ENCODE data around the gene ELAVL1. TPM values are rescaled to one million over a fixed set of nuclear protein-coding genes. Genes with fewer than 3 reads are reported as not detected.
A peak's percentile ranks its signal among the peaks of the same experiment; 100 is the strongest.

ELAVL1 gene
- total RNA-seq, 2 donors from 2014 or later: 81.6 to 155 TPM

GRCh38 chr19:7917267-7918061 lies 88.0 kb downstream of the ELAVL1 start:
- Mint-ChIP-seq H3K4me1 (peaks cover 12% of the 10 kb centered on the region), H3K36me3 (ENCODE audit: low read depth) (peaks cover 8% of the 10 kb centered on the region), H3K9me3 (no peaks in the 10 kb centered on the region), H3K4me3 (peak overlapping the region; percentile 73), H3K27me3 (peaks cover 3% of the 10 kb centered on the region), H3K27ac (no peak overlapping the region)
- peak; percentile 26 for ATAC-seq (replicated peaks)

GRCh38 chr19:7916955-7917266 lies 88.5 kb downstream of the ELAVL1 start:
- H3K36me3 Mint-ChIP-seq (ENCODE audit: low read depth): peaks cover 12% of the 10 kb centered on the region
- no peak for ATAC-seq (replicated peaks)
- no peak overlapping the region for H3K27ac Mint-ChIP-seq
- peaks cover 3% of the 10 kb centered on the region for H3K27me3 Mint-ChIP-seq
- no peaks in the 10 kb centered on the region for H3K9me3 Mint-ChIP-seq
- peak overlapping the region; percentile 73 for H3K4me3 Mint-ChIP-seq
- H3K4me1 Mint-ChIP-seq: peaks cover 12% of the 10 kb centered on the region

GRCh38 chr19:7916103-7916954 lies 89.1 kb downstream of the ELAVL1 start:
- Mint-ChIP-seq H3K4me1 (peaks cover 12% of the 10 kb centered on the region), H3K9me3 (no peaks in the 10 kb centered on the region), H3K4me3 (peak overlapping the region; percentile 73), H3K27ac (no peak overlapping the region), H3K36me3 (ENCODE audit: low read depth) (peaks cover 18% of the 10 kb centered on the region), H3K27me3 (peaks cover 3% of the 10 kb centered on the region)
- peak; percentile 25 for ATAC-seq (replicated peaks)

GRCh38 chr19:7915250-7916102 lies 90.0 kb downstream of the ELAVL1 start:
- Mint-ChIP-seq H3K4me3 (peak overlapping the region; percentile 59), H3K4me1 (peaks cover 7% of the 10 kb centered on the region), H3K27ac (no peak overlapping the region), H3K27me3 (peaks cover 3% of the 10 kb centered on the region), H3K36me3 (ENCODE audit: low read depth) (peaks cover 20% of the 10 kb centered on the region), H3K9me3 (no peaks in the 10 kb centered on the region)
- no peak for ATAC-seq (replicated peaks)

GRCh38 chr19:7914598-7915045 lies 90.8 kb downstream of the ELAVL1 start, which contains the start of gene TGFBR3L:
Gene TGFBR3L (plus strand): TSS chr19:7914830.
- H3K4me1 Mint-ChIP-seq: peaks cover 2% of the 10 kb centered on the region
- H3K4me3 Mint-ChIP-seq: peak within 1 kb of the TSS; percentile 59
- no peaks in the 10 kb centered on the region for H3K9me3 Mint-ChIP-seq
- ATAC-seq (replicated peaks): no peak
- H3K27me3 Mint-ChIP-seq: peaks cover 3% of the 10 kb centered on the region
- peaks cover 20% of the 10 kb centered on the region for H3K36me3 Mint-ChIP-seq (ENCODE audit: low read depth)
- H3K27ac Mint-ChIP-seq: no peak within 1 kb of the TSS

GRCh38 chr19:7914099-7914498 lies 91.3 kb downstream of the ELAVL1 start:
- peaks cover 3% of the 10 kb centered on the region for H3K27me3 Mint-ChIP-seq
- H3K4me3 Mint-ChIP-seq: no peak overlapping the region
- H3K36me3 Mint-ChIP-seq (ENCODE audit: low read depth): peaks cover 20% of the 10 kb centered on the region
- H3K27ac Mint-ChIP-seq: no peak overlapping the region
- no peaks in the 10 kb centered on the region for H3K9me3 Mint-ChIP-seq
- H3K4me1 Mint-ChIP-seq: no peaks in the 10 kb centered on the region
- ATAC-seq (replicated peaks): no peak

GRCh38 chr19:7913652-7914051 lies 91.8 kb downstream of the ELAVL1 start:
- H3K27me3 Mint-ChIP-seq: peaks cover 3% of the 10 kb centered on the region
- no peak for ATAC-seq (replicated peaks)
- no peak overlapping the region for H3K27ac Mint-ChIP-seq
- H3K9me3 Mint-ChIP-seq: no peaks in the 10 kb centered on the region
- H3K4me1 Mint-ChIP-seq: no peaks in the 10 kb centered on the region
- H3K4me3 Mint-ChIP-seq: no peak overlapping the region
- peaks cover 20% of the 10 kb centered on the region for H3K36me3 Mint-ChIP-seq (ENCODE audit: low read depth)

- Mint-ChIP-seq H3K27ac (no peak overlapping the region), H3K9me3 (no peaks in the 10 kb centered on the region), H3K4me3 (no peak overlapping the region), H3K27me3 (peaks cover 3% of the 10 kb centered on the region), H3K4me1 (no peaks in the 10 kb centered on the region), H3K36me3 (ENCODE audit: low read depth) (peaks cover 20% of the 10 kb centered on the region)
- ATAC-seq (replicated peaks): no peak
These were observed 92.5 kb downstream of the ELAVL1 start for GRCh38 chr19:7912697-7913564.

- Mint-ChIP-seq H3K27me3 (peaks cover 3% of the 10 kb centered on the region), H3K9me3 (no peaks in the 10 kb centered on the region), H3K4me3 (no peak overlapping the region), H3K4me1 (no peaks in the 10 kb centered on the region), H3K36me3 (ENCODE audit: low read depth) (peaks cover 20% of the 10 kb centered on the region), H3K27ac (no peak overlapping the region)
- ATAC-seq (replicated peaks): no peak
These were observed 93.2 kb downstream of the ELAVL1 start for GRCh38 chr19:7912144-7912696.

GRCh38 chr19:7911508-7912143 lies 93.8 kb downstream of the ELAVL1 start:
- ATAC-seq (replicated peaks): no peak
- H3K27me3 Mint-ChIP-seq: peaks cover 3% of the 10 kb centered on the region
- no peak overlapping the region for H3K27ac Mint-ChIP-seq
- no peak overlapping the region for H3K4me3 Mint-ChIP-seq
- peaks cover 20% of the 10 kb centered on the region for H3K36me3 Mint-ChIP-seq (ENCODE audit: low read depth)
- no peaks in the 10 kb centered on the region for H3K9me3 Mint-ChIP-seq
- H3K4me1 Mint-ChIP-seq: no peaks in the 10 kb centered on the region

GRCh38 chr19:7910321-7911161 lies 94.9 kb downstream of the ELAVL1 start:
- H3K9me3 Mint-ChIP-seq: no peaks in the 10 kb centered on the region
- ATAC-seq (replicated peaks): no peak
- no peak overlapping the region for H3K4me3 Mint-ChIP-seq
- H3K36me3 Mint-ChIP-seq (ENCODE audit: low read depth): peaks cover 29% of the 10 kb centered on the region
- H3K27me3 Mint-ChIP-seq: peaks cover 2% of the 10 kb centered on the region
- no peaks in the 10 kb centered on the region for H3K4me1 Mint-ChIP-seq
- no peak overlapping the region for H3K27ac Mint-ChIP-seq

GRCh38 chr19:7909471-7910067 lies 95.9 kb downstream of the ELAVL1 start:
- no peak for ATAC-seq (replicated peaks)
- H3K27ac Mint-ChIP-seq: no peak overlapping the region
- peaks cover 39% of the 10 kb centered on the region for H3K36me3 Mint-ChIP-seq (ENCODE audit: low read depth)
- no peaks in the 10 kb centered on the region for H3K9me3 Mint-ChIP-seq
- H3K4me3 Mint-ChIP-seq: no peak overlapping the region
- H3K4me1 Mint-ChIP-seq: peaks cover 6% of the 10 kb centered on the region
- no peaks in the 10 kb centered on the region for H3K27me3 Mint-ChIP-seq
